Adrenal gland (tissue), 5 donors: ENCODE measurements around the gene RSRC2.

Experiments used
- CTCF ChIP-seq, 6 experiments: fragments of 450-650 bp in 4 of 6; fragments of 200-600 bp in 2 of 6; sonication (generic) in 1 of 6; IDR thresholded peaks; 1 replicate in 5 of 6; 2 replicates in 1 of 6; pipeline versions ENCODE4 v1.5.1 to v1.8.0; 2016 to 2021; ENCODE audit warnings: antibody characterized with exemption in 6 of 6, mild to moderate bottlenecking in 2 of 6, moderate library complexity in 1 of 6
- POLR2A ChIP-seq, 2 donors: fragments of 450-650 bp; IDR thresholded peaks; one replicate each; pipeline ENCODE4 v1.6.1; 2017; ENCODE audit warnings: antibody characterized with exemption in 2 of 2, mild to moderate bottlenecking in 2 of 2, moderate library complexity in 1 of 2
- donor health status: DM: no; HTN: no; CAD: no.

DNA sequence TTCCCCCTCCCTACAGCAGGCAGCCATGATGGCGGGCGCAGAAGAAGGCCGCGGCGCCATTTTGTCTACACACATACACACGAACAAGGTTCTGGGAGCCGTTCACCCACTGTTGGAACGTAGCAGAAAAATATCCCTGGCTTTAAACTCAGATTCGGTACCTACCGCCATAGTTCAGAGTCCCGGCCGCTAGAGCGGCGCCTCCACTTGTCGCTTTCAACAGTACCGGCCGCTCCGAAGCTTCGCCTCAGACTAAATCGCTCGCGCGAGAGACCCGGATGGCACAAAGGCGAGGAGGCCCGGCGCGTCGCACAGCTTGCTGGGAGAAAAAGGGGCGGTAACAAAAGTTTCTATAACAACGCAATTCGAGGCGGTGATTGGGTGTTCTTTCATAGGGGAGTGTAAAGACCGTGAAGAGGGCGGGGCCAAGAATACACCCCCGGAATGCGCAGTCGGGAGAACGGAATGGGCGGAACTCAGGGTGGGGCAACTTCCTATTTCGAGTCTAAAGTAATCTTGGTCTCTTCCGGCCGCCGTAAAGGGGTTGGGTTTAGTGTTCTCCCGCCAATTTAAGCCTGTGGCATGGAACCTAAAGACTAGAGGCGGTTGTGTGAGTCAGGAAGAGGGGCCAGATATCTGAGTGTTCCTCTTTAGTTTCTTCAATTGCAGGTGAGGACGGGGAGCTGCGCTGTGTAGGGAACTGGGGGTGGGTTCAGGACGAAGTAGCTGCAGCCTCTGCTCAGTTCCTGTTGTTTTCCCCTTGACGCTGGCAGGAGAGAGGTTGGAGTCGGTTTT is at the start of gene RSRC2, which contains the start of gene KNTC1:
- TF ChIP-seq CTCF (IDR thresholded peaks at IDR 0.05) (no peak), POLR2A (IDR thresholded peaks at IDR 0.05) (peak; percentile 98 to 99)
